NCI-H1417 (cell line): ENCODE measurements around the gene BDKRB2.

Experiments used
- DNase-seq, 3 experiments: peaks; one replicate each; lab custom pipeline; 2025; lab: John Stamatoyannopoulos, UW

The BDKRB2 gene

GRCh38 chr14:96204151-96205058, at the start of gene BDKRB2:
Gene BDKRB2 (plus strand): TSS chr14:96204839. CDS start chr14:96237108, 32,269 bp downstream.
- peak; percentile 88 to 92 (median 90) for DNase-seq

DNA sequence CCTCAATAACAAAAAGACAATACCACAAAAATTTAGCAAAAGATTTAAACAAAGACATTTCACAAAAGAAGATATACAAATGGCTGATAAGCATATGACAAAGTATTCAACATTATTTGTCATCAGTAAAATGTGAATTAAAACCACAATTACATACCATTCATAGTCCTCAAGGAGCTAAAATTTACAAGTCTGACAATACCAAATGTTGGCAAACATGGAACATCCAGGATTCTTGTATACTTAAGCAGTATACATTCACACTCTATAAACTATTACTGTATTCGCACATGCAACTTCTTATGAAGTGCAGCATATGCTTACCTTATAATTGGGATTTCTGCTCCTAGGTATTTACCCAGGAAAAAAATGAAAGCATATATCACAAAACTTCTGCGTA, 49.7 kb upstream of the BDKRB2 start:
- no peak for DNase-seq

- DNase-seq, result no peak
Measured at GRCh38 chr14:96156804-96157760, 47.6 kb upstream of the BDKRB2 start.

GRCh38 chr14:96158735-96159134, 45.9 kb upstream of the BDKRB2 start:
- DNase-seq, result no peak

DNA sequence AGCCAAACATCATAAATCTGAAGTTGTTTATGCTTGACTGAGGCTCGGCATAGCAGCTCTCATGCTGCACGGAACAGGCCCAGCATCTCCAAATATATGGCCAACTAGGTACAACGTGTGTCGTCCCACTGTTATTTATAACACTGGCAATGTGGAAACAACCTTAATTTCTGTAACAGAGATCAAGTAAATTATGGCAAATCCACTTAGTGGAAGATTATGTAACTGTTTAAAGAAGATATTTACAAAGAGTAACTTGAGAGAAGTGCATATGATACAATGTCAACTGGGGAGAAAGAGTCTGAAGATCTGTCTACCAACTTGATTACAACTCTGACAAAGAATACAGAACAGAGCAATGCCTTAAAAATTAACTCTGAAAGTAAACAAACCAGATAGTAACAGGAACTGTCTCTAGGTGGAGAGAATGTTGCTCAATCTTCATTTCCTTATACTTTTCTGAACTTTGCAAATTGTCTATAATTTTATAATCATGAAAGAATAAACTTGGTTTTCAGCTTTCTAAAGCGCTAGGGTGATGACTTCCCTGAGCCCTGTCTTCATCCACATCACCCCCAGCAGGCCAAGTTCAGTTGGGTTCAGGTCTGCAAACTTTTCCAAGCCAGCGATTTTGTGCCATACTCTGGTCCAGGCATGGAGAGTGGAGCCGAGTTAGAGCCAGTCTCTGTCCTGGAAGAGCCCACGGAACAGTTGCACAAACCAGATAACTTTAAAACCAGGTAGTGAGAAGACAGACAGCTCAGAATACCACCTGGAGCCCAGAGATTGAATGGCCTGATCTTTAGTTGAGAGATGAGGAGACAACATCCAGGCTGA, 44.3 kb upstream of the BDKRB2 start:
- DNase-seq, result no peak

GRCh38 chr14:96160913-96161310, 43.7 kb upstream of the BDKRB2 start:
- DNase-seq, result no peak

- DNase-seq, result no peak
Measured at GRCh38 chr14:96161636-96162035, 43.0 kb upstream of the BDKRB2 start.

GRCh38 chr14:96162265-96162664, 42.4 kb upstream of the BDKRB2 start:
- DNase-seq, result no peak

DNA sequence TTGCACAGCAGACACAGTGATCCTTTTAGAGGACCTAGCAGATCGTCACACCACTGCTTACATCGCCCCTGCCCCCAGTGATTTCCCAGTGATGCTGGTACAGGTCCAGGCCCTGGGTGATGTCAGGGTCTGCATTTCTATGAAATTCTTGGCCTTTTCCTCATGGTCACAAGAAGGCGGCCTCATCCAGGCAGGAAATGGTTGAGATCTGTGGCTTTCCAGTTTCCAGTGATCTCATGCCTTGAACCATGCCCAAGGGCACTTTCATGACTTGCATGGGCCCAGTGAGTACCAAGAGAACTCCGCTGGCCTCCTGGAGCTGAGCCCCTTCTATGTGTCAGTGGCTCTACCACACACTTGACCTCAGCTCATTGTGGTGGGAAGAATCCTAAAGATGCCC, 41.9 kb upstream of the BDKRB2 start:
- no peak for DNase-seq

GRCh38 chr14:96164861-96165490, 39.7 kb upstream of the BDKRB2 start:
- no peak for DNase-seq

- DNase-seq, result no peak
Measured at GRCh38 chr14:96165493-96166436, 38.9 kb upstream of the BDKRB2 start.

GRCh38 chr14:96166461-96167223, 38.0 kb upstream of the BDKRB2 start:
- no peak for DNase-seq

GRCh38 chr14:96167224-96168148, 37.2 kb upstream of the BDKRB2 start:
- DNase-seq, result peak in 1 of 3 experiments; percentile 36

- DNase-seq, result no peak
Measured at GRCh38 chr14:96168581-96168980, 36.1 kb upstream of the BDKRB2 start.

DNA sequence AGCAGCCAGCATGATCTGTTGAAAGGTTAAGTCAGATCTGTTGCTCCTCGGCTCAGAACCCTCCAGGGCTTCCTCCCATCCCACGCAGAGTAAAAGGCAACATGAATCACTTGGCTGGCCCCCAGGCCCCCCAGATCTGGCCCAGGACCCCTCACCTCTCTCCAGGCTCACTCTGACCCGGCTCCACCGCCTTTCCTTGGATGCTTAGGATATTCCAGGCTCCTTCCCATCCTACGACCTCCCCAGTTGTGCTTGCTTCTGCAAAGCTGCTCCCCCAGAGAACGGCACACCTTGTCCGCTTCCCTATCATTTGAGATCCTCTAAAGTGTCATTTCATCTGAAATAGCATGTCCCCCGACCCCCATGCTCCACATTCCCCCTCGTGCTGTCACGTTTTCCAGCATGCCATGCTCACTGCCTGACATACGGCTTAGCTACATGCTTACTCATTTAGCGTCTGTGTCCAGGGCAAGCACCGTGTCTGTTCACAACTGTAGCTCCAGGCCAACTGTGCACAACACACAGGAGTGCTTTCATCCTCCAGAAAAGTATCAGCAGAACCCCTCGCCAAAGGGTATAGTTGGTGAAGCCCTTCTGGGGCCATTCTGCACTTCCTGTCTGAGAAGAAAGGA, 33.6 kb upstream of the BDKRB2 start:
- no peak for DNase-seq

DNA sequence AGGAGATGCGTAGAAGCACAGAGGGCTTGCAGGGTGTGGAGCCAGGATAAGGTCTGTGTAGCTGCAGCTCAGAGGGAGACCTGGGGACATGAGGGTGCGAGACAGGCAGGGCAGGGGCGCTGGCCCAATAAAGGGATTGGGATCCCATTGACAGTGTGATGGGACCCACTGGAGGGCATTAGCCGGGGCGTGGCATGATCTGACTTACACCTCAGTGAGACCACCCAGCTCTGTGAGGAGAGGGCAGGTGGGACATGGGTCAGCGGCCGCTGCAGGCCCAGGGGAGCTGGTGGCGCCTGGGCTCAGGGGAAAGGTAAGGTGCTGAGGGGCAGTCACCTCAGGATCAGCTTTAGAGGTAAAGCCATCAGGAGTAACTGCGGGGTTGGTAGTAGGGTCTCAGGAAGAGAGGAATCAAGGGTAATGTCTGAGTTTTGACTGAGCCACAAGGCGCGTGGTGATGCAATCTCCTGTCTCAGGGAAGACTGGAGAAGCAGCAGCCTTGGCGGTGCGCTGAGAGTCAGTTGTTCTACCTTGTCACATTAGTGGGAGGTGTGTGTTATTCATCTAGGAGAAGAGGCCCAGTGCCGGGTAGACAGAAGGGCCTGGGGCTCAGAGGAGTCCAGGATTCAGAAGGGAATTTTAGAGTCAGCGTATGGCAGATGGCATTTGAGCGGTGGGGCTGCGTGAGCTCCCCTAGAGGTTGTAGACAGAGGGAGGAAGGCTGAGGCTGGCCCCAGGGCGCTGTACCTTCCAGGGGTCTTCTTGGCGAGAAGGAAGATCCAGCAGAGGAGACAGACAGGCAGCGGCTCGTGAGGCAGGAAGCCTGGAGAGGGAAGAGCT, 30.8 kb upstream of the BDKRB2 start:
- no peak for DNase-seq

GRCh38 chr14:96176275-96176674, 28.4 kb upstream of the BDKRB2 start:
- DNase-seq, result no peak
